HL-60/S4 treated with phorbol 12-myristate 13-acetate at 8.2 ng/mL for 4 days and 3 days (cell line): Measurements from ENCODE around the gene FAM163B.

Source experiments
- in situ Hi-C: fragments of 300-500 bp; cut with MboI; formaldehyde crosslinking; loops from 2 replicates; pipeline ENCODE4 v1.15.0; 2022; ENCODE audit warnings: low sequenced_read_pairs

The FAM163B gene

DNA sequence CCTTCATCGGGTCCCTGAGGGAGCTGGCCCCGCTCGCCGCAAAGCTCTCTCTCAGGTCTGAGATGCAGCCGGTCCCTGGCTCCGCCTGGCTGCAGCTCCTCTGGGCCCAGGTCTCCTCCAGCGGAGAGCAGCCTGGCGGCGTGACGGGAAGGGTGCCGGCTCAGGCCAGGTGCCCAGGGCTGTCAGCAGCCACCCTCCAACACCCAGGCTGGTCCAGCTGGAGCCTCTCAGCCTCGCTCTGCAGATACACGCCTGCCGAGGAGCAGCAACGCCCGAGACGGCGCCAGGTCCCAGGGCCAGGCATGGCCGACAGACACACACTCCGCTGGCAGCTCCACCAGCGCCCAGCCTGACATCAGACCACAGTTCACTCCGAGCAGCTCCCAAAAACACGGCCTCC lies 25.6 kb downstream of the FAM163B start:
- in situ Hi-C loops = no loop called here

DNA sequence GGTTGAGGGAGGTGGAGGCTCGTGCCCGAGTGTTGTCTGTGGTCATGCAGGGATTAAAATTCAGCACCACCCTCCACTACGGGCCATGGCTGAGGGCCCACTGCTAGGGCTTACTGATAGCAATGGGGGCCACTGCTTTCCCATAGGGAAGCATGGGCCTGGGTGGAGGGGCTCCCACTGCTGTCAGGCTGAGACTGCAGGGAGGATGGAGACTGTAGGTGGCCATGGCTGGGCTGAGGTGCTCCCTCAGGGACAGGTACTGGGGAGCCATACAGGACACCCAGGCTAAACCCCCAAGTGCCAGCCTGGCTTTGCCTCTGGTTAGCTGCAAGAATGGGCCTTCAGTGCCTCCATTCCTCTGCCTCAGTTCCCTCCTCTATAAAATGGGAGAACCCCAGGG lies 26.1 kb downstream of the FAM163B start:
- in situ Hi-C loops = no loop called here

DNA sequence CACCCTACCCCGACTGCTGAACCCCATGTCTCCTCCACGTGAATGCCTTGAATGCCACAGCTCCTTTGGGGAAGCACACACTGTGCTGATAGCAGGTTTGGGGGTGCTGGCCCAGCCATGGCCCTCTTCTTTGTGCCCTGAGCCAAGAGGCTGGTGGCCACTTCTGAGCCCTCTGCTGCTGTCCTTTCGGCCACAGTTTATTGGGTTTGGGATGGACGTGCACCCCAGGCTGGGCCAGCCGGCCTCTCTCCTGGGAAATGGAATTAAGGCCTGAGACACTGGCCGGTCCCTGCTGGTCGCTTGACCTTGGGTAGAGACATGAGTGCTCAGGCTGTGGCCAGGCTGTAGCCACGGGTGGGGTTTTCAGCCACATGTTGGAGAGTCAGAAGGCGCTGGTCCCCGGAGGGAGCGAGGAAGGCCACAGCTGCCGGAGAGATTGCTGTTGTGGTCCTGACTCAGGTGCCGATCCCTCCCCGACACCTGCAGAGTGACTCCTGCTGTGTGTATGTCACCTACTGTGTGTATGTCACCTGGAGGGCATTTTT lies 26.6 kb downstream of the FAM163B start:
- in situ Hi-C loops = no loop called here

DNA sequence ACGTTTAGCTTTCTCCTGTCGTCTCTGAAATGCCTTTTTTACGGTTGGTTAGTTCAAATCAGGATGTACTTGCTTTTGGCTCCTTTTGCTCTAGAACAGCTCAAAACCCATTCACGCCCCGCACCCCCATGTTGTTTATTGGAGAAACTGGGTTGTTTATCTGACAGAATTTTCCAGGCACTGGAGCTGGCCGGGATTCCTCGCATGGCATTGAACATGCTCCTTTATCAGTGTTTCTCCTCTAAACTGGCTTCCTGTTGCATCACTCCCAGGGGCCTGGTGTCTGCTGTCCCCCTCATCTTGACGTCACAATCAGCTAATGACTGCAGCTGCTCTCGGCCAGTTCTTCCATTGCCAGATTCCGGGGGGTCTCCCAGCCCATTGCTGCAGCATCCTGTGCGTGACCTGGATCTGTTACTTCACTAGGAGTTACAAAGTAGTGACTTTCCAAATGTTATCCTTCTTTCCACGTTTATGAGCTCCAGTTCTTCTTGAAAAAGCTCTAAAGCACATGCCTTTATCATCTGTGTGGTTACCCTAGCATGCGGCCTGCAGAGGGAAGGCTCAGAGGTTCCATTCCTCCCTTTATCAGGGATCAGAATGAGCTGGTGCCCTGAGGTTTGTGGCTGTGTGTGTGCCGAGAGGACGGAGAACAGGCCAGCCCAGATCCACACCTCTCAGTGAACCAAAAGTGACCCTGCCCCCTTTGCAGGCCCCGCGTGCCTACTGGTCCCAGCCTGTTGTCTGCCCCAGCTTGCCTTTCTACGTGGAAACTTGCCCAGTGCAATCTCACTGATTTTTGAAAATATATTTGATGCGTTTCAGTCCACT lies 27.5 kb downstream of the FAM163B start:
- in situ Hi-C loops = no loop called here

DNA sequence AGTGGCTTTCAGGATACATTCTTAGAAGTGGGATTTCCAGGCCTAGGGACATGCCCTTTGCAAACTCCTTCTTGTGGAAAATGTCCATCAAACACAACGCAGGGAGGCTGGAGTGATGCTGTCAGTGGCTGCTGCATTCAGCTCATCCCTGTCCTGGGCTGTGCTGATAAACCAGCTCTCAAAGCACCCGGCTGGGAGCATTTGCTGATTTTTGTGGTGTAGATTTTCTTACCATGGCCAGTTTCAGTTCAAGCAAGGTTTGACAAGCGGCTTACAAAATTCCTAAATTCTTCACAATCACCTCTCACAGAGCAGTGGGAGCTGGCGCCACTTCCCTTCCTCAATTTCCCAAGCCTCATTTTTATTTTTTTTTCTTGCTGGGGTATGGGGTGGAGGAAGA lies 28.2 kb downstream of the FAM163B start:
- in situ Hi-C loops = no loop called here

DNA sequence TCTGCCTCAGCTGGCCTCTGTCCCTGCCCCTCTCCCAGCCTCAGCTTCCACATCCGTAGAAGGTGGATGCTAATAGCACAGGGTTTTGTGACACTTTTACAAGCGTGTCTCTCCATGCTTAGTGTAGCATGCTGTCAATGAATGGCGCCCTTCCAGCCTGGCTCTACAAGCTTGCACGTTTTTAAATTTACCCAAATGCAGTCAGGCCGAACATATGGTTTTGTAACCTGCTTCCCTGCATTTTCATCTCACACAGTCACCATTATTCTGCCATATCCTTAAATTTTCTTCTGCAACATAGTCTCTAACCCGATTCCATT lies 28.8 kb downstream of the FAM163B start:
- in situ Hi-C loops = no loop called here

DNA sequence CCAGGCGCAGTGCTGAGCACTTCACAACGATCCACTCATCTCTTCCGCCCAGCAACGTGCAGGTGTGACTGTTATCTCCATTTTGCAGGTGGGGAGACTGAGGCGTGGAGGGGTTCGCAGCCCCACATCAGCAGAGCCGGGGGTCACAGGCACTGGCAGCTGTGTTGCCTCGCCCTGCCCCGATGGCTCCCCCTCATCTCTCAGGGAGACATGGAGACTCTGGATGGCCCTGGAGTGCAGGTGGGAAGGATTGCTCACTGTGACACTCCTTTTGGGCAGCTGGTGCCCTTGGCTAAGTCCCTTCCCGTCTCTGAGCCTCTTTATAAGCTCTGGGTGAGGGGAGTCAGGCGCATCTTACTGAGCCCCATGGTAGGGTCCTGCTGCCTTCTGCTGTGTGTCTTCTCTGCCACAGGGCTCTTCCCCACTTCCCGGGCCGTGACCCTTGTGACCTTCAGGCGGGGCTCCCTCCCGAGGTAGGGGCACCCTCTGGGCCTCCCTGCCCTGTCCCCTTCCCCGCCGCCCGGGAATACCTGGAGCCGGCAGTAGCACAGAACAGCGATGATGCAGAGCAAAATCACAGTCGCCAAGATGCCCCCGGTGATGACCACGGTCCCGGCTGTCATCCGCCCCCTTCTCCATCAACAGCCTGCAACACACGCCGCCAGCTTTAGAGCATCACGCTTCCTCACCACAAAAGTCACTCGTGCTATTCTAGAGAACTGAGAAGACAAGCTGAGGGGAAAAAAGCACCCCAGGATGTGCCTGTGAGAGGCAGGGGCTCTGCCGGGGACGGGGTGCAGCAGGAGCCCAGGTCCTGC lies 29.4 kb downstream of the FAM163B start:
- in situ Hi-C loops = no loop called here

DNA sequence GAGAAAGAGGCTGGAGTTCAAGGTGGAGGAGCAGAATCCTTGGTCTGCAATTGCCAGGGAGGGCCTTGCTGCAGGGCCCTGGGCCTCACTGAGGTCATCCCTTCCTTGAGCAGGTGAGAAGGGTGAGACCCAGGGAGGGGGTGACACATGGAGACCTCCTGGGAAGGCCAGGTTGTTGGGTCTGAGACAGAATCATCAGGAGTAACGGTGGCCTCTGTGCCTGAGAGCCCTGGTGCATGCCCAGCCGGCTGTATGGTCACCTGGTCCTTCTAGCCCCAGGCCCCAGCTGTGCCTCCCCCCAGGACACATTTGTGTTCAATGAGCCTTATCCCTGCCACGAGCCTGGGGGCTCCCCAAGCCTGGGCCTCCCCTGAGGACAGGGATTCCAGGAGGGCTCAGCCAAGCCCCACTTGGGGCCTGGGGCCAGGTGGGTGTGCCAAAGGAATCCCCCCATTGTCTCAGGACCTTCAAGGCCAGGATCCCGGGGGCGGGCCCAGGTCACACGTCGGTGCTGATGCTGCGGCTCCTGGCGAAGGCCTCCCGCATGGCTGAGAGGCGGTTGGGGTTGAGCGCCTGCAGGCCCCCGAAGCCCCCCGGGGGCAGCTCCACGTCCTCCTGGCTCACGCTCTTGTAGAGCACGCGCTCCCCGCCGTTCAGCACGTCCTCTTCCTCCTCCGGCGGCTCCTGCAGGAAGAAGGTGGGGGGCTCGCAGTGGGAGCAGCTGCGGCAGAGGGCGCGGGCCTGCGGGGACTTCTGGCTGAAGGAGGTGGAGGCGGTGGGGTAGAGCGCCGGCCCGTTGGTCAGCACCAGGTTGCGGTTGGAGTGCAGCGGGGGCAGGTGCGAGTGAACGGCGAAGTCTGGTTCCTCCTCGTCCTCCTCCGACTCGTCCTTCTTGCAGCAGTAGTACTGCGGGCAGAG lies 30.4 kb downstream of the FAM163B start:
- in situ Hi-C loops = no loop called here

DNA sequence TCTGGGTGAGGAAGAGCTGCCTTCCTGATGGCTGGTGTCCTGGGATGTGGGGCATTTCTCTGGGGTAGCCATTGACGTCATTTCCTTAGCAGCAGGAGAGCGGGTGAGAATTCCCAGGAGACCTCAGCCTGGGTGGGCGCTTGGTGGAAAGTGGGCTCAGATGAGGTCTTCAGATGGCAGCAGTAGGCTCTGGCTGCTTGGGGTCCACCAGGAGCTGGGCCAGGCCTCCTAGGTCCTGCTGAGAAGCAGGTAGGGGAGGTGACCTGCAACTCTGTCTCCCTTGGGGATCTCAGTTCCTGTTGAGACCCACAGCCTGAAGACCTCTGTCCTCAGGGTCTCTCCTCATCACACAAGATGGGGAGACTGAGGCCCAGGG lies 31.5 kb downstream of the FAM163B start:
- in situ Hi-C loops = no loop called here

DNA sequence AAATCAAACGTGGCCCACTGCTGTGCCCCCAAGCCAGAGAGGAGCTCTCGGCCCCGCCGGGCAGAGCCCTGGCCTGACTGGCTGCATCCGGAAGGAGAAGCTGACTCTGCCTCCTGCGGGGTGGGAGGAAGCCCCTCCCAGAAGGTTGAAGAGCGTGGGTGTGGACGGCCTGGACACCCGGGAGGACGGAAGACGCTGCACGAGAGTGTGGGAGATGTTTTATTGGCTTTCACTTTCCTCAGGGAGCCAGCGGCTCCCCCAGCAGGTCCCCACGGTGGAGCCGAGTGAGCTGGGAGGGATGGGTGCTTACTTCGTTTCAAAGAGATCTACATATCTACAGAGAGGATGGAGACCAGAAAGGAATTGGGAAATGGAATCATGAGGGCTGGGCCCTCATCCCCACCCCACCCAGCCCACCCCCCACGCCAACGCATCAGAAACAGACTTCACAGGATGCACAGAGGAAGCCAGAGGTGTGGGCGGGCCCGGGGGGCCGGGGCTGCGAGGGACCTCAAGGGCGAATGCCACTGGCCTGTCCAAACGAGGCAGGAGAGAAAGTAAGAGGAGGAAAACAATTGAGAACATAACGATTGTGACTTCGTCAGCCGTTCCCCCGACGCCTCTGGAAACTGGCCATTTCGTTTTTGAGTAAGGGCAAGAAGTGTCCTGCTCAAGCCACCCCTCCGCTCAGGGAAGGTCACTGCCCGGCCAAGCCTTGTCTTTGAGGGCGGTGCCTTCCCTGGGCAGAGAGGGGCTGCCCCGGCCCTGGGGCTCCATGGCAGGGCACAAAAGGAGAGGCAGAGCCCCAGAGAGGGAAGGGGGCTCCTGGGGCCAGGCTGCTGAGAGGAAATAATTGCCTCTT lies 32.1 kb downstream of the FAM163B start:
- in situ Hi-C loops = no loop called here

DNA sequence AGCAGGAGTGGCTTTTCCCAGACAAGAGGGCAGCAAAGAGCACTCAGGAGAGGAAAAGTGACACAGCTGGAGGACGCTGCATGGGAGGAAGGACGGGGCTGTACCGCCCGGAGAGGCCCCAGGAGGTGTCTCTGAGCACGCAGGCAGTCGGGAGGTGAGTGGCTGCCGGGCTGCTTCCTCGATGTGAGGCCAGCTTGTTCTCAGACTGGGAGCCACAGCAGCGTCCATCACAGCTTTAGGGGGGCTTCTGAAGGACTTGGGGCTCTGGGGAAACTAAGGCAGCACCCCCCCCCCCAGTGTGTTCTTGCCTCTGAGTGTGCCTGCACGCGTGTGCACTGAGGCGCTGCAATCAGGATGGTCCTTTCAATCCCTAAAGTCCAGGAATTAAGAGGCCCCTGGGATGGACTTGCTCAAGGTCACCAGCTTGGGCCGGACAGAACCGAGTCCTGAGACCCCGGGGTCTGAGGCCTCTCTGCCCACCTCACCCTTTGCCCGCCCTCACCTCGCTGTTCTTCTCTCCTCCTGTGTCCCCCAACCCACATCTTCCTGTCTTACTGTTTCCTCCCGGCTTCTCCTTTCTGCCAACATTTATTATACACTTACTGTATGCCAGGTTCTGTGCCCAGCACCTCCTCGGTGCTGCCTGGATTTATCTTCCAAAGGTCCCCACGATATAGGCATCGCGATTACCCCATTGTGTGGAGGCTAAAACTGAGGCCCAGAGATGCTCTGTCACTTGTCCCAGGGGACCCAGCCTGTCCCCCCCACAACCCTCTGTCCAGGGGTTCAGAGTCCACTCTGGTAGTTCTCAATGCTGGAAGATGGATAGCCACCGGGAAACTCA lies 32.9 kb downstream of the FAM163B start:
- in situ Hi-C loops = no loop called here

DNA sequence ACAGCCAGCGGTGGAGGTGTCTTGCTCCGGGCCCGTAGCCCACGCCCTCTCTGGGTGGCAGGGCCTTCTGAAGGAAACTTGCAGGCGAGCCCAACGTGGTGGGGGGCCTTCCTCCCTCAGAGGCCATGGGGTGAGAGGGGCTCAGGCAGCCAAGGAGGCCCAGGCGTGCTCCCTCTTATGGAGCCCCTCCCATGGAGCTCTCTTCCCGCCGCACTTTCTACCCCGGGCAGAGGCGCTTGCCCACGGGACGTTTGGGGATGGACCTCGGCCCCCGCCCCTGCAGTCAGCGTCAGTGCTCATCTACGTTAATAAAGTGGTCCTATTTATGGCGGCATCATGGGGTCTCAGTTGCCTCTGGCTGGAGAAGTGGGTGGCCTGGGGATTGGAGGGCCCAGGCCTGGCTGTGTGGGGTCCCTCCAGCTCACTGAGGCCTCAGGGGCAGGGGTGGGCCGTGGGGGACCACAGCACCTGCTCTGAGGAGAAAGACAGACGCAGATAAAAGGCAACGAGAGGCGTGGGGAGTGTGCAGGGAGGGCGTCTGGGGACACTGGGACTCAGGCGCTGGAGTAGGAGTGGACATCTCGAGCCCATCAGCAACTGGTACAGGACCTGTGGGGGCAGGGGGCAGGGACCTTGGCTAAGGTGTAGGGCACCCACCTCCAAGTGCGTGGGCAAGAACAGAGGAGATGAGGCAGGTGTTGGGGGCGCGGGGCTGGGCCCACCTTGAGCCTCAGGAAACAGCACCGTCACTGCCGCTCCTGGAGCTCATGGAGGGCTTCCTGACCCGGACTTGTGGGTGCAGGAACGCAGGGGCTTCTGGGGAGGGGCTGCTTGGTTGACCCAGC lies 33.8 kb downstream of the FAM163B start:
- in situ Hi-C loops = no loop called here

DNA sequence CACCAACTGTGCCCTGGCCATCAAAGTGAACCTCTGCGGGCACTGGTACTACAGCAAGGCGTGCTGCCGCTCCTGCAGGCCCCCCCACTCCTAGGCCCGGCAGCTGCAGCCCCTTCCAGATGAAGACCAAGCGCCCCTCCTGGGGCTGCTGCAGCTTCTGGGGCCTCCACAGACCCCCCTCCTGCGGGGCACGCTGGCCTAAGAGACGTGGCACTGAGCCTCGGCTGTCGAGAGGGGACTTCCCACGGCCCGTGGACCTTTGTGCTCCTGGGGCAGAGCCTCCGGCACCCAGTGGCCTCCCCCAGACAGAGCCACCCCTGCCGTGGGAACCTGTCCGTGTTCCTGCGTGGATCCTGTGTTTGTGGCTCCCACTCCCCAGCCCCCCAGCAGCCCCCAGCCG lies 34.4 kb downstream of the FAM163B start:
- in situ Hi-C loops = no loop called here

DNA sequence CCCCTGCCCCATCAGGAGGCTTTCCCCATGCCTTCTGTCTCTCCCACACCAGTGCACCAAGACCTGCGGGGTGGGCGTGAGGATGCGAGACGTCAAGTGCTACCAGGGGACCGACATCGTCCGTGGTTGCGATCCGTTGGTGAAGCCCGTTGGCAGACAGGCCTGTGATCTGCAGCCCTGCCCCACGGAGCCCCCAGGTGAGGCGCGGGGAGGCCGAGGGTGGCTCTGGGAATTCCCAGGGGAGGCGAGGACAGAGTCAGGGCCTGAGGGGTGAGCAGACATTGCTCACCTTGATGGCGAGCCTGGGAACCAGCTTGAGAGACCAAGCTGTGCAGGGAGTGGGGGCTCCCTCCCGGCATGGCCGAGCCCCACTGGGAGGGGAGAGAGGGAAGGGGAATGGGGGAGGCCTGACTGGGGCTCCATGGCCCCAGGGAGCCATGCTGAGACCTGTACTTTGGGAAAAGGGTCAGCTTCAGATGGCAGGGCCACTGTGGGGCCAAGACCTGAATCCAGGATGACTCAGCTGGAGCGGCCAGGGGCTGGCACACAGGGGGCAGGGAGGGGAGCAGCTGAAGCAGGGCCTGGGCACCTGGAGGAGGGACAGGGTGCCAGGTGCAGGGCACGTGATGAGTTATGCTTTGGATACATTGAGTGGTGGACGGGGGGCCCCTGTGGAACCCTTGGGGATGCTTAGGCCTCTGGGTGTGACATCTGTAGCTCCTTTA lies 35.2 kb downstream of the FAM163B start:
- in situ Hi-C loops = no loop called here

DNA sequence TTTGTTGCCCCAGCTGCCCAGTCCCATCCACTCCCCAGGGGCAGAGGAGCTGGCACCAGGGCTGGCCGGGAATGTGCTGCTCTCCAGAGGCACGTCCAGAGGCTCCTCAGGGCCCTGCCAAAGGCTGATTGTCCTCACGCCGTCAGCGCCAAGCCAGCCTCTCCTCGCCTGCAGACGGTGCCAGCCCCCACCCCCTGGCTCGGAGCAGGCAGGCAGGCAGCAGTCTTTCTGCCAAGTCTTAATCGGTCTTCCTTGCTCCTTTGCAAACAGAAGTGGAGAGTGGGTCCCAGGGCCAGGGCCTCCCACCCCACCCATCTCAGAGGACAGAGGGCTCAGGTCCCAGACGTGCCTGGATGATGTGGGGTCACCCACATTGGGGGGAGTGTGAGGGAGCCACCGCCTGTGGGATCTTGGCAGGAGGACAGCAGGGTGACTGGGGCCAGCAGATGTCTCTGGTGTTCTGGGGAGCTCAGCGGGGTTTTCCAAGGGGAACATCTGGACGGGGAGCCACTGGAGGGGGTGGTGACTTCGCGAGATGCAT lies 36.3 kb downstream of the FAM163B start:
- in situ Hi-C loops = no loop called here

DNA sequence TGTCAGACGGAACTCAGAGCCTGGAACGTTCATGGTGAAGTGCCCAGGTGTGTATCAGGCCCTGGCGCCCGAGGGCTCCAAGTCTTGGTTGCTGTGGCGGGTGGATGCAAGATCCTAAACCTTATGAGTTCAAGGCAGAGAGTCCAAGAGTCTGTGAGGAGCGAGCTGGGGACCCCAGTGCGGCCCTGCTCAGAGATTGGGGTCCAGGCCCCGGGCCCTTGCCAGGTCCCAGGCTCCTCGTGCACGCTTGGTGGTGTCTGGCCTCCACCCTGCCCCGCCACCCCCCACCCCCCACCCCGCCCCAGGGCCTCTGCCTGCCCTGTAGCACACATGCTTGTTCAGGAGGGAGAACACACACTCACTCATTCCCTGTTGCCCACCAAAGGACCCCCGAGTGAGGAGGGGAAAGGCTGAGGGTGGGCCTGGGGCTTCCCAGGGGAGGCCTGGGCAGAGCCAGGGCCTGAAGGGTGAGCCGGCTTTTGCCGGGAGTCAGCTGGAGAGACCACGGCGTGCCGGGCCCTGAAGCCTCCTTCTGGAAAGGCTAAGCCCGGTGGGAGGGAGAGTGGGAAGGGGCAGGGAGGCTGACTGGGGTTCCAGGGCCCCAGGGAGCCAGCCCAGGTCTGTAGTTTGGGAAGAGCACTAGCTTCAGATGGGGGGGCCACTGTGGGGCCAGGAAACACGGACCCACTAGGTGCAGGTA lies 37.1 kb downstream of the FAM163B start:
- in situ Hi-C loops = no loop called here

DNA sequence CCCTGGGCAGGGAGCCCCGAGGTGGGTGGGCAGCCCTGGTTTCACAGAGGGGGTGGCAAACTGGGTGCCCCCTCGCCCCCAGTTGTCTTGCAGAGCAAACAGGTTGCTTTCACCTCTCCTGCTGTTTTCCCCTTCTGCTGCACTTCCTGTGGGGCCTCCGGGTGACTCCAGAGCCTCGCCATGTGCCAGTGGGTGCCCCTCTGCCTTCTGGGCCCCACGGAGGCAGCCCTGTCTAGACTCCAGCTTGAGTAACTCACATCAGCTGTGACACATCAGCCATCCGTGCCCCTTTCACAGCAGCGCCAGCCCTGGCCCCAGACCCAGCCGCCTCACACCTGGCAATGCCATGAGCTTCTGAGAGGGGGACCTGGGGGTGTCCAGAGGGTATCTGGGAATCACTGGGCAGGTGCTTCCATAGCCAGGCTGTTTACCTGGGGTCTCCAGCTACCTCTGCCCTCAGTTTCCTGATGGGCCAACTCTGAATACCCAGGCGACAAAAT lies 37.7 kb downstream of the FAM163B start:
- in situ Hi-C loops = no loop called here
